Activated CD4-positive, CD25-positive, alpha-beta regulatory T cell (primary cell): ENCODE data around the gene PSEN1.
A peak's percentile ranks its signal among the peaks of the same experiment; 100 is the strongest.

Experiments used
- DNase-seq, 4 experiments: peaks; one replicate each; lab custom pipeline; 2025; lab: John Stamatoyannopoulos, UW

The PSEN1 gene

GRCh38 chr14:73239393-73240241 is 103.3 kb downstream of the PSEN1 start:
- DNase-seq = no peak

GRCh38 chr14:73240816-73241480 is 104.6 kb downstream of the PSEN1 start:
- DNase-seq = no peak

- no peak for DNase-seq
Observed at GRCh38 chr14:73241481-73242165, 105.3 kb downstream of the PSEN1 start.

GRCh38 chr14:73242357-73242901 is 106.1 kb downstream of the PSEN1 start:
- no peak for DNase-seq

DNA sequence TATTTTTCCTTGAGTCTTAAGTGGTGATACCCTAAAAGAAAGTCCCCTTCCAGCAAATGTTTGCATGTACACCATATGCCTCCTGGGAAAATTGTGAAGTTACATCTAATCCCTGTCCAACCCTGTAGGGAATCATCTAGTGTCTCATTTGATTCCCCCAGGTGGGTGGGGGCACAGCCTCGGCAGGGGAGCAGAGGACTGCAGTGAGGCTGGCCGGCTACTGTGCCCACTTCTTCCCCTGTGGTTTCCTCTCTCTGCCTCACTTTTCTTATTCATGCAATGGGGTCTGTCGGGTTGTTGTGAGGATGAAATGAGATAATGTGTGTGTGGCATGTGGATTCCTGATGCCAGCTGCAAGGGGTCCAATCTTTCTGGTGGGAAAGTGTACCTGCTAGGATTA is 107.0 kb downstream of the PSEN1 start:
- DNase-seq = no peak

GRCh38 chr14:73243748-73244147 is 107.4 kb downstream of the PSEN1 start:
- no peak for DNase-seq

DNA sequence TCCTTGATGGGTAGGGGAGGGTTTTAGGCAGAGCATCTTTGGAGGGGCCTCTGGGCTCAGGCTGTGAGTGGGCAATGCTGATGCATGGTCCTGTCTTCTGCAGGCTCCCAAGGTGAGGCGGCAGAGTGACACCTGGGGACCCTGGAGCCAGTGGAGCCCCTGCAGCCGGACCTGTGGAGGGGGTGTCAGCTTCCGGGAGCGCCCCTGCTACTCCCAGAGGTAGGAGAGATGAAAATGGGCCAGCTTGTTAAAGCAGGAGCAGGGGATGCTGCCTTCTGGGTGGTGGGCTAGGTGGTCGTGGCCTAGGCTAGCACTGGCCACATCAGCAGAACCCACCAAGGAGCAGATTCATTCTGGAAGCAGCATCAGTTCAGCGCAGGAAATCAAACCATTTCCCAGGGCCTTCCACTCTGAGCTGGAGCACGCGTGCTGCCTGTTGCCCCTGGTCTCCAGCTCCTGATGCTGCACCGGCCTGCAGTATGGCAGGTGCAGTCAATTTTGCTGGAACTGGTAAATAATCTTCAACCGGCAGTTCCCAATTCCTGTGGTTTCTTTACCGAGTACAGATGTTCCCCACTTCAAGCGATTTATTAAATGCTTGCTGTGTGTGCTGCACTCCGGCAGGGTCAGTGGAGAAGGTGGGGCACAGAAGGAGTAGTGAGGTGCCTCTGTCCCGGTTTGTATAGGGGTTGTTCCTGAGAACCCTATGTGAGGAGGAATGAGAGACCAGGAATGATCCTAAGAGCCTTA is 108.4 kb downstream of the PSEN1 start:
- no peak for DNase-seq

GRCh38 chr14:73245480-73246325 is 109.4 kb downstream of the PSEN1 start:
- DNase-seq = peak in 1 of 4 experiments; percentile 15

DNA sequence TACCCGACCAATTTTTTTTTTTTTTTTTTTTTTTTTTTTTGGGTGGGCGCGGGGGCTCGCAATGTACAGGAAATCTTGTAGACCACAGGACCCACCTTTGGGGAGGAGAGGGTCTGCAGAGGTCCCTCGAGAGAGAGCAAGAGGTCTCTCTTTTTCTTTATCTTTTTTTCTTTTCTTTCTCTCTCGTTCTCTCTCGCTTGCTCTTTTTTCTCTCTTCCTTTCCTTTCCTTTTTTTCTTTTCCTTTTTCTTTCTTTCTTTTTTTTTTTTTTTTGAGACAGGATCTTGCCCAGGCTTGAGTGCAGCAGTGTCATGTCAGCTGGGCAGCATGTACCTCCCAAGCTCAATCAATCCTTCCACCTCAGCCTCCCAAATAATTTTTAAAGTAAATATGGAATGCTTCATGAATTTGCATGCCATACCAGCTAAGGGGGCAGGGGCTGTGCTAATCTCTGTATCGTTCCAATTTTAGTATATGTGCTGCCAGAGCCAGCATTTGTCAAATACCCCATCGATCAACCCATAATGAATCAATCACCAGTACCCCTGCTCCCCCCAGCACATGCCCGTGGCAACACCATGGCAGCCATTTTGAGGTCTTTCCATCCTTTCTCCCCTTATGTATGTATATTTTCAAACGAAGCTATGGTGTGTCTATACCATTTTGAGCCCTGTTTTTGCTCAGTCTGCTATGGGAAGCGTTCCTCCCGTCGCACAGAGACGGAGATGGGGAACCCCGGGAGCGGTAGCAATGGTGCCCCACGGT is 110.3 kb downstream of the PSEN1 start:
- DNase-seq = no peak

- no peak for DNase-seq
Observed at GRCh38 chr14:73248108-73248868, 112.0 kb downstream of the PSEN1 start.

DNA sequence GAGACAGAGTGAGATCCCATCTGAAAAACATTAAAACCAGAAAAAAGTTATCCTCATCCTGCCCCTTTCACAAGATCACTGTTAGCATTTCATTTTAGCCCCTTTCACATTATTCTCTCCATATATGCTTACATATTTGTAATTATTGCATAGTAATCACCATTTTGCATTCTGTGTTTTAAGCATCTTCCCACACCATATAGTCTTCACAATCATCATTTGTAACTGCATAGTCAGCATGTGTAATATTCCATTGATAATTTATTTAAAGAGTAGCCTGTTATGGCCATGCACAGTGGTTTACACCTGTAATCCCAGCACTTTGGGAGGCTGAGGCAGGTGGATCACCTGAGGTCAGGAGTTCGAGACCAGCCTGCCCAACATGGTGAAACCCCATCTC is 112.8 kb downstream of the PSEN1 start:
- no peak for DNase-seq

DNA sequence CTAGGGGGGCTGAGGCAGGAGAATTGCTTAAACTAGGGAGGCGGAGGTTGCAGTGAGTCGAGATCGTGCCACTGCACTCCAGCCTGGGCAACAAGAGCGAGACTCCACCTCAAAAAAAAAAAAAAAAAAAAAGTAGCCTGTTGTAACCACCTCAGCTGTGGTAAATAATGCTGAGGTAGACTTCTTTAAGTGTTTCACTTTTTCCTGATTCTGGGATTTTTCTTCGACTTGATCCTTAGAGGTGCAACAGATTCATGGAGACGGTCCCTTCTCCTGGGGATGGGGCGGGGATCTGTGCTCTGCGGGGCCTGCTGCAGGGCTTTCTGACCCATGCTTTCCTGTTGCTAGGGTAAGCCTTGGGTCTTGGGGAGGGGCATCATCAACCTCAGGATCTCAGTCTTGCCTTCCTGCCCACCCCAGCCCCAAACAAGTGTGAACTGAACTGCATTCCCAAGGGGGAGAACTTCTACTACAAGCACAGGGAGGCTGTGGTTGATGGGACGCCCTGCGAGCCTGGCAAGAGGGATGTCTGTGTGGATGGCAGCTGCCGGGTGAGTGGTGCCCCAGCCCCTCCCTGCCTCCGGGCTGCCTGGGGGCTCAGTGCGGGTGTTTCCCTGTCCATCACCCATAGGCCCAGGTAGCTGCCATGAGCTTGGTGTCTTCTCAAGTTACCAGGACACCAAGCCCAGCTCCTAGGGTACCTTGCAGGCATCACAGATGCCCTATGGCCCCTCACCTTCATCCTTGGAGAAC is 113.4 kb downstream of the PSEN1 start:
- no peak for DNase-seq

GRCh38 chr14:73250317-73250713 is 114.0 kb downstream of the PSEN1 start:
- DNase-seq = no peak

DNA sequence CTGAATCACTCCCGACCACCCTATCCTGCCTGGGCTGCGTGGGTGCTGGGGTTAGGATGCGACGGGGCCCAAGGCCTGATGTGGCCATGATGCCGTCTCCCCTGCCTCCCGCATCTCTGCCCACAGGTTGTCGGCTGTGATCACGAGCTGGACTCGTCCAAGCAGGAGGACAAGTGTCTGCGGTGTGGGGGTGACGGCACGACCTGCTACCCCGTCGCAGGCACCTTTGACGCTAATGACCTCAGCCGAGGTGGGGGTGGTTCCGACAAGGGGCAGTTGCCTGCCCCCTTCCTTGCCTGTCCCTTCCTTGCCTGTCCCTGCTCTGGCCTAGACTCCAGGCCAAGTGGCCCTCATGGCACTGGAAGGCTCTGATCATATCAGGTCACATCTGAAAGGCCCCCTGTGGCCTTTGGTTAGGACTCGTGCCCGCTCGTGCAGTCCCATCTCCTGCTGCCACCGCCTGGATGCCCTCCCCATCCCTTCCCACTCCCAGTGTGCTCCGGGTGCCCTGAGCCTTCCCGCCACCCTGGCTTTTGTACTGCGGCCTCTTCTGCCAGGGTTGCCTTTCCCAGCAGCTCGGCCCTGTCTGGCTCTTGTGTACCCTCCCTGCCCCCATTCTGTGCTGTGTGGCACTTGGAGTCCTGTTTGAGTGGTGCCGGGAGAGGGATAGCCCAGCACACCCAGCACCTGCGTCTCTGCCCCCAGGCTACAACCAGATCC is 114.6 kb downstream of the PSEN1 start:
- no peak for DNase-seq

DNA sequence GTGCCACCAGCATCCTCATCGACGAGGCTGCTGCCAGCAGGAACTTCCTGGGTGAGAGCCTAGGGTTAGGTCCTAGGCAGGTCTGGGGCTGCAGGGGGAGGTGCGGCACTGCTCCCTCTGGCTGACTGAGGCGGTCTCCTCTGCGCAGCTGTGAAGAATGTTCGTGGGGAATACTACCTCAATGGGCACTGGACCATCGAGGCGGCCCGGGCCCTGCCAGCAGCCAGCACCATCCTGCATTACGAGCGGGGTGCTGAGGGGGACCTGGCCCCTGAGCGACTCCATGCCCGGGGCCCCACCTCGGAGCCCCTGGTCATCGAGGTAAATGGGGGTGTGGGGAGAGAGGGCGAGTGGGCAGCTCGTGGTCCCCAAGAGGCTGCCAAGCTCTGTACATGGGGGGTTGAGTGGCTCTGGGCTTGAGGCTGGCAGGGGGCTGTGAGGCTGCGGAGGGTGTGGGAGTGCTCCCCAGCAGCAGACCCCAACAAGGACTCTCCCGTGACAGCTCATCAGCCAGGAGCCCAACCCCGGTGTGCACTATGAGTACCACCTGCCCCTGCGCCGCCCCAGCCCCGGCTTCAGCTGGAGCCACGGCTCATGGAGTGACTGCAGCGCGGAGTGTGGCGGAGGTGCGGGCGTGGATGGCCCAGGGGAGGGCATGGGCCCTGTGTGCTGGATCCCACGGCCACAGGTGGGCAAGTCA is 115.4 kb downstream of the PSEN1 start:
- DNase-seq = no peak

- no peak for DNase-seq
Observed at GRCh38 chr14:73252491-73253322, 116.4 kb downstream of the PSEN1 start.

DNA sequence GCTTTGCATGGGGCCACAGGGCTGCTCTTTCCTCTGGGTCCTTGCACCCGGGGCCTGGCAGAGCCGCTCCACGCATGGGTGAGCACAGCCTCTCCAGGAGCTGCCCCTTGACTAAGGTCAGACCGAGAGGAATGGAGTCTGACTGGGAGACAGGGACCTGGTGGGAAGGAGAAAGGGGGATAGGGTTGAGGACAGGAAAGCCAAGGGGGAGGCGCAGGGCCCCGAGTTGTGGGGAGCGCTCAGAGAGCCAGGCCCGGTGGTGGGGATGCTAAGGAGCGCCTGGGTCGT is 117.0 kb downstream of the PSEN1 start:
- DNase-seq = no peak
